Kasumi-1 (cell line): ENCODE measurements around the gene CACNA1G.

Experiments used
- DNase-seq, 2 experiments: peaks; one replicate each; lab custom pipeline; 2025; lab: John Stamatoyannopoulos, UW

CACNA1G gene

DNA sequence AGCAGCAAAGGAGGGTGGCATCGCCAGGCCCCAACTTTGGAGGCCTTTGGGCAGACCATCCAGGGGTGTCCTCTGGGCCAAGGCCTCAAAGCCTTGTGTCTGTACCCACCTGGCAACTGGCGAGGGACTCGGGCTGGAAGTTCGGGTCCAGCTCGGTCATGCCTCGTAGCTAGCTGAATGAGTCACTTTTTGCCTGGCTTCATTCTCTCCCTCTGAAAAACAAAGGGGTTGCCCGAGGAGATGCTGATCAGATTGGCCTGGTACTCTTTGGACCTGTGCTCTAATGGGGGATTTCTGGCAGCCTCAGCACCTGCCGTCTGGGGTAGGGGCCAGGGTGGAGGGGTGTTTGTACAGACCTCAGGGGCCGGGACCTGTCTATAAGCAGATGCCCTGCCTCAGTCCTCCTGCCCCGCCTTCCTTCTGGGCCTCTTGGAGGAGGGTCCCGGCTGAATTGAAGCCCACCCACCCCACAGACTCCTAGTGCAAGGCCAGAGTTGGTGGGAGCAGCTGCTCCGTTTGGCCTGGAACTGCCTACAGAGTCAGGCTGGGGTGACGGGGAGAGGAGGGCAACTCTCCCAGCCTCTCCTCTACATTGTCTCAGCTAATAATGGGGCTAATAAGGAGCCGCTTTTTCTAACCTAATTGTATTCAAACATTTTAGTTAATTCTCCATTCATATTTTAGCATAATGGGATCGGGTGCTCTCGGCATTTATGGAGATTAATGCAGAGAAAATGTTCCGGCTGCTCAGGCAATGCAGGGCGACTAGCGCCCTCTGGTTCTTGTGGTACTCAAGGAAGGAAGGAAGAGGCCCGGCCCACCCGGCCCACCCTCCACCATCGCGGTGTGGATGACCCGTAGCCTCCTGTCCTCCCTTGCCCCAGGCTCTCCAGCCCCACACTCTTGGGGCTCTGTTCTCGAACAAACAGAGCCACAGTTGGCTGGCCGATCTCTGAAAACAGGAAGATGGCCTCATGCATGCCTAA lies 52.8 kb downstream of the CACNA1G start:
- DNase-seq = no peak

DNA sequence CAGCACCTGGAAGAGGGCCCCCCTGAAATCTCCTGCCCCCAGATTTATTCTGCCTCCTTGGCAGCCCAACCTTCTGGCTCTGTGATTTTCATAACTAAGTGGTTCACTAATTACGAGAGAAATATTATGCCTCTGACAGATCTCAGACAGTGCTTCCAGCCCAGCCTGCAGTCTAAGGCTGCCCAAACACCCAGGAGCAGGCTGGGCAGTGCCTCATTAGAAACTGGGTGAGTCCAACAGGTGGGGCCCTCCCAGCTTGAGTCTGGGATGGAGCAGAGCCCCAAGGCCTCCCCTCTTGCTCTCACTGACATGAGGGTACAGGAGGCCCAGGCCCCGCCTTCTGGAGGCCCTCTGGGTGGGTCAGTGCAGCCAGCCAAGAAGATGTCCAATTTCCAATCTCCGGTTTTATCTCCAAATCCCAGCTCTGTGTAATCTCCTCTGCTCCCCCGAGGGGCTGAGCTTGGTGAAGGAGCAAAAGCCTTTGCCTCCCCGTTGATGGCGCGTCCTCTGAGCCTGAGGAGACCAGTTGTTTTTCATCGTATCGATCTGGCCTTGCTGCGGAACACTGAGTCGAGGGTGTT lies 54.0 kb downstream of the CACNA1G start:
- DNase-seq = no peak

DNA sequence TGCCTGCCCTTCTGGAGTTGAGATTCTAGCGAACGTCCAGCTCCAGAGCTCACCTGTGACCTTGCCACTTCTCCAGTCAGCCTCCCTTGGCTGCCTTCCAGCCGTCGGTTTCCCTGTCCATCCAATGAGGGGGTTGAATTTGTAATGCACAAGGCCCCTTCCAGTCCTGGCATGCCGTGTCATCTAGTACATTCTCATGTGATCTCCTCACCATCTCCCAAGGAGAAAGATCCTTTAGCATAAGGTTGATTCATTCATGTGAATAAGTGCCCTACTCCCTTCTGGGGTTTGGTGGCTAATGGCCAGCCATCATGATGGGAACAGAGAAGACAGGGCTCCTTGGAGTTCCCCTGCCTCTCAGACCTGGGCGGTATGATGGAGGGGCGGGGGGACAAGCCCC lies 55.3 kb downstream of the CACNA1G start:
- no peak for DNase-seq

DNA sequence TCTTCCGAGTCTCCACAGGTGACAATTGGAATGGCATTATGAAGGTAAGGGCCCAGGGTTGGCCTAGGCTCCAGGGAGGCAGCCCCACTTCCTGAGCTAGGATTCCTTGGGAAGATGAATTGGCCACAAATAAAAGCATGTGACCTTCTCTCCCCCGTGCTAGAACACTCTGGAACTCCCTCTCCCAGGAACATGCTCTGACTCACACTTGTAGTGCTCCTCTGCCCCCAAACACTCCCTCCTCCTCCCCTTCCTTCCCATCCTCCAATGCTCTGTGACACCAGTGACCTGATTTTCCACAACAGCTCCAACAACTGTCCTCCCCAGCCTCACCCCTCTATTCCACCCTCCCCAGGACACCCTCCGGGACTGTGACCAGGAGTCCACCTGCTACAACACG lies 57.8 kb downstream of the CACNA1G start:
- DNase-seq = no peak

DNA sequence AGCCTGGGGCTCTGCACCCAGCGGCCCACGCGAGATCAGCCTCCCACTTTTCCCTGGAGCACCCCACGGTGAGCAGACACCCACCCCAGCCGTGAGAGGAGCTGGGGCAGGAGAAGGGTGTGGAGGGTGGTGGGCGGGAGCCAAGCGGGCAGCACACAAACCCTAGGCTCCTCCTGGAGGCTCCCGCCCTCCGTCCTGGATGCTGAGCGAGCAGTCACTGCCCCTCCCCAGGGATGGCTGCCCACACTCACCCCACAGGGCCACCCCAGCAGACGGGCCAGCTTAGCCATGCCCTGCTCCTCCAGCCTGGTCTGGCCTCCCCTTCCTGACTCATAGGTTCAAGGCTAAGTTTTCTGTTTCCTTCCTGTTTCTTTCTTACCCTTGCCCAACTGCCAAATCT lies 58.4 kb downstream of the CACNA1G start:
- peak in 1 of 2 experiments; percentile 72 for DNase-seq

DNA sequence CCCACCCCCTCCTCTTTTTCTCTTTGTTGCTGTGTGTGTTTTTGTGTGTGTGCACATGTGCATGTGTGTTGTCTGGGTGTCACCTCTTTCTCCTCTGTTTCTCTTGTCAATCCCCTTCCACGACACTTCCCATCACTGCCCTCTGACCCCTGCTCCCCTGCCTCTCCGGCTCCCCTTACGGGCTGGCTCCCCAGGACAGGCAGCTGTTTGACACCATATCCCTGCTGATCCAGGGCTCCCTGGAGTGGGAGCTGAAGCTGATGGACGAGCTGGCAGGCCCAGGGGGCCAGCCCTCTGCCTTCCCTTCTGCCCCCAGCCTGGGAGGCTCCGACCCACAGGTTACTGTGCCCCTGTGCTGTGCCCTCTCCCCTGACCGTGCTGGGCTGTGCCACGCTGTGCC lies 59.0 kb downstream of the CACNA1G start:
- no peak for DNase-seq

DNA sequence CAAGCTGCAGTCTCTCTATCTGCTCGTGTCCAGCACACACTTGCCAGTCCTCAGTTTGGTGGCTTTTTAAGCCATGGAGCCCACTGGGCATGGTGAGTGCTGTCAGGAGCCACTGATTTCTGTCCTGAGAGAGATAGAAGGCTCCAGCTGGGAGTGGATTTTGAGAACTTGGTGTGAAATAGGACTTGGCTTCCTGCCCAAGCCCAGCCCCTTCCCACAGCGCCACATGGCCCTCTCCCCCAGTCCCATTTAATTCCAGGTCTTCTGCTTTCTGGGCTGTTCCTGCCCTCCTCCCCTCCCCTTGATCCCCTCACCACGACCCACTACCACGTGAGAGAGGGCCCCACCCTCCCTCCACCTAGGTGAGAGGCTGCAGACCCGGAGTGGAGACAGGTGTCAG lies 59.7 kb downstream of the CACNA1G start:
- DNase-seq = no peak

DNA sequence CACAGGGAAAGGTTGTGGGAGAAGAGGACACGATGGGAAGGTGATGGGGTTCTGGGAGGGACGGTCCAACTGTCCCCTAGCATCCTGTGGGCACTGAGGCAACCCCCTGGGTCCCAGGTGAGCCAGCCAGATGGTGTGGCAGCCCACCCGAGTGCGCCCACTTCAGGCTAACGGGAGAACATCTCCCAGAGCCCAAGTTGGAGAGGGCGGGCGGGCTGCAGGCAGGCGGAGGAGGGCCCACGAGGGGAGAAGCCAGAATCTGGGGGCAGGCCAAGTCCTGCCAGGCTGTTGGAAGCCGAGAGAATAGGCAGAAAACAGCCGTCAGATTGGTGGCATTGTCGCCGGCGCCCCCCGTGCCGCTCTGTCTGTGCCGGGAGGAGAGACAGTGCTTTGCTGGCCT lies 60.3 kb downstream of the CACNA1G start:
- DNase-seq = no peak

DNA sequence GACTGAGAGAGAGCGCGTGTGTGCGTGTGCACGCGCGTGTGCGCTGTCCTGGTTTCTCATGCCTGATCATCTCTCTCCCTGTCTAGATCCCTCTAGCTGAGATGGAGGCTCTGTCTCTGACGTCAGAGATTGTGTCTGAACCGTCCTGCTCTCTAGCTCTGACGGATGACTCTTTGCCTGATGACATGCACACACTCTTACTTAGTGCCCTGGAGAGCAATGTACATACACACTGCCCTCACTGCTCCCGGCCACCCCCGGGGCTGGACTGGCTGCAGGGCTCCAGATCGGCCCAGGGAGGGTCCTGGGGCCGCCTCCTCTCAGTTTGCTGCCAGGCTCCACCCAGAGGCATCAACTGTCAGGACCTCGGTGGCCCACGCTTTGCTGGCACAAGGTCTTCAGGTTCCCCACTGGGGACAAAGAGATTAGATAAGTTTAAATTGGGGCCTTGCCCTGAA lies 61.1 kb downstream of the CACNA1G start:
- DNase-seq = no peak

DNA sequence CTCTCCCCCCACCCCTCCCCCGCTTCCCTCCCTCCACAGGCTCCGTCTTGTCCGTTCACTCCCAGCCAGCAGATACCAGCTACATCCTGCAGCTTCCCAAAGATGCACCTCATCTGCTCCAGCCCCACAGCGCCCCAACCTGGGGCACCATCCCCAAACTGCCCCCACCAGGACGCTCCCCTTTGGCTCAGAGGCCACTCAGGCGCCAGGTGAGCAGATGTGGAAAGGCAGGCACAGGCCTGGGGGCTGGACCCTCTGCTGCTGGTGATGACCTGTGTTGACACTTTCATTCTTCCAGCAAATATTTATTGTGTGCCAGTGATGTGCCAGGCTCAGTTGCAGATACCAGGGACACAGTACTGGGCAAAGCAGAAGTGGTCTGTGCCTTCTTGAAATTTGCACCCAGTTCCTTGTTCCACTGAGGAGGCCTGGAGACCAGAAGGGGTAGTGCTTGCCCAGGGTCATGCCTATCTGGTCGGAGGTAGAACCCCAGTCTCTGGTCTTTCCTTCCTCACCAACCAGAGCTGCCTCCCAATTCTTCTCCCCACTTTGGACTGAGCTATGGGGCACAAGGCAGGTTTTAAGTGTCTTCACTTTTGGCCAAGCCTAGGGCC lies 63.9 kb downstream of the CACNA1G start:
- no peak for DNase-seq

DNA sequence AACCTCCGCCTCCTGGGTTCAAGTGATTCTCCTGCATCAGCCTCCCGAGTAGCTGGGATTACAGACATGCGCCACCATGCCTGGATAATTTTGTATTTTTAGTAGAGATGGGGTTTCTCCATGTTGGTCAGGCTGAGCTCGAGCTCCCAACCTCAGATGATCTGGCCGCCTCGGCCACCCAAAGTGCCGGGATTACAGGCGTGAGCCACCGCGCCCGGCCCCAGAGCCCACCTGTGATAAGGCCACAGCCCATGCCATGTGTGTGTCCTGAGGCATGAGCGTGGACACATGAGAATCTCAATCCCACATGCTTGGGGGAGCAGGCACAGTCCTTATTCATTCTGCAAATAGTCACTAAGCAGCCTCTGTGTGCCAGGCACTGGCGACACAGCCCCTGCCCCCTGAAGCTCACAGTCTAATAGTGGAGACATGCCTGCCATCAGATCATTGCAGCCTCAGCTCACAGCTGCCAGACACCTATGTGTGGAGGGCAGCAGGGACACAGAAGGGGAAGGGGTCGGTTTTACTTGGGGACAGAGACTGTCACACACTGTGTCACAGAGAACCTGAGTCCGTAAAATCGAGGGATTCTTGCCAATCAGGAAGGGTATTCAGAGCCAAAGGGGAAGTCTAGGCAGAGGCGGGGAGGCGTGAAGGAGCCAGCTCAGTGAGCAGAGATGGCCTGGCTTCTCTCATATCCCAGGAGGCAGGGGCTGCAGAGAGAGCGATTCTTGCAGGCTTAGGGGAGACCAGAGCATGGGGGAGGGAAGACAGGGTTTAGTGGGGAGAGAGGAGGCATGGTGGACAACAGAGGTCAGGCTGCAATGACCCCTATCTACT lies 64.7 kb downstream of the CACNA1G start:
- no peak for DNase-seq

DNA sequence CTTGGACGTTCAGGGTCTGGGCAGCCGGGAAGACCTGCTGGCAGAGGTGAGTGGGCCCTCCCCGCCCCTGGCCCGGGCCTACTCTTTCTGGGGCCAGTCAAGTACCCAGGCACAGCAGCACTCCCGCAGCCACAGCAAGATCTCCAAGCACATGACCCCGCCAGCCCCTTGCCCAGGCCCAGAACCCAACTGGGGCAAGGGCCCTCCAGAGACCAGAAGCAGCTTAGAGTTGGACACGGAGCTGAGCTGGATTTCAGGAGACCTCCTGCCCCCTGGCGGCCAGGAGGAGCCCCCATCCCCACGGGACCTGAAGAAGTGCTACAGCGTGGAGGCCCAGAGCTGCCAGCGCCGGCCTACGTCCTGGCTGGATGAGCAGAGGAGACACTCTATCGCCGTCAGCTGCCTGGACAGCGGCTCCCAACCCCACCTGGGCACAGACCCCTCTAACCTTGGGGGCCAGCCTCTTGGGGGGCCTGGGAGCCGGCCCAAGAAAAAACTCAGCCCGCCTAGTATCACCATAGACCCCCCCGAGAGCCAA lies 65.6 kb downstream of the CACNA1G start:
- DNase-seq = peak; percentile 86 to 87

DNA sequence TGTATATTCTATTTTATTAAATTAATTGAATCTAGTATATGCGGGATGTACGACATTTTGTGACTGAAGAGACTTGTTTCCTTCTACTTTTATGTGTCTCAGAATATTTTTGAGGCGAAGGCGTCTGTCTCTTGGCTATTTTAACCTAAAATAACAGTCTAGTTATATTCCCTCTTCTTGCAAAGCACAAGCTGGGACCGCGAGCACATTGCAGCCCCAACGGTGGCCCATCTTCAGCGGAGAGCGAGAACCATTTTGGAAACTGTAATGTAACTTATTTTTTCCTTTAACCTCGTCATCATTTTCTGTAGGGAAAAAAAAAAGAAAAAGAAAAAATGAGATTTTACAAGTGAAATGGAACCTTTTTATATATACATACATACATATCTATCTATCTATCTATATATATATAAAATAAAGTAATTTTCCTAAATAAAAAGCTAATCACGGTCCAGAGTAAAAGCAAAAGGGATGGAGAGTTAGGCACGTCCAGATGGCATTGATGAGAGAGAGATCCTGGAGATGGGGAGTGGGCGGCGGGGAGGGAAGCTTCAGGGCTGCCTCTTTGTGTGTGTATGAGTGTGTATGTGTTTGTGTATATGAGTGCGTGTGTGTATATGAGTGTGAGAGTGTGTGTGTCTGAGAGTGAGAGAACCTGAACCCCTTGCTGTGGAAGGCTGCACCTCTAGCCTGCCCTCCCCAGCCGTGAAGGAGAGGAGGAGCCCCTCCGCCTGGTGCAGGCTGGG lies 66.7 kb downstream of the CACNA1G start:
- no peak for DNase-seq

DNA sequence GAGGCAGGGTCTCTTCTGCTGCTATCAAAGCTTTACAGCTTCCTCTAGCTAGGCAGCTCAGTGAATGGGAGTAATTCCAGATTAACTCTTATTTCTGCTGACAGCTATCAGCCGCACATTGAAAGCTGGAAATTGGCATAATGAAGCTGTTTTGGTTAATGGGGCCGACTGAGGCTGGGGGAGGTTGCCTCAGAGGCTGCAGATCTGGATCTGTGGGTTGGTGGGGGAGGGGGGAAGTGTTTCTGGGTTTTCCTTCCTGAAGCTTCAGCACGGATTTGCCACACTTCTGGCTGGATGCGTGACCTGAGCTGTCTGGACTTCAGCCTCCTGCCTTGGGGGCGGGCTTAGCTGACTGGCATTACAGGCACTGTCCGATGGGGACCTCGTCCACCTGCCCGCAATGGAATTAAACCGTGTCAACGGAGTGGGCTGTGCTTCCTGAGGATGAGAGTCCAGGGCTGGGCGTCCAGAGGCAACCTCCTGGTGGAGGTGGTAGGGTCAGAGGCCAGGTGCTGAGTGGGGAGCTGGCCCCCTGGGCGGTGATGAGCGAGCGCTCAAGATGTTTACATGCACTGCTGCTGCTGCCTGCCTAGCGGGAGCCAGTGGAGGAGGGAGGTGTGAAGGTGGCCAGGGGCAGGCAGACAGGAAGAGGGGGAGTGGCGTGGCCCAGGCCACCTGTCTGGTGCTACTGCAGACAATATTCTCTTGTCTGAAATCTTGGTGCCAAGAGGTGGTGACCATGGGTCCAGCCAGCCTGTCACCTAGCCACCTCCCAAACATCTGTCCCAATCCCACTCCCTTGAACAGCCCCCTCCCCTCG lies 67.5 kb downstream of the CACNA1G start:
- DNase-seq = no peak

DNA sequence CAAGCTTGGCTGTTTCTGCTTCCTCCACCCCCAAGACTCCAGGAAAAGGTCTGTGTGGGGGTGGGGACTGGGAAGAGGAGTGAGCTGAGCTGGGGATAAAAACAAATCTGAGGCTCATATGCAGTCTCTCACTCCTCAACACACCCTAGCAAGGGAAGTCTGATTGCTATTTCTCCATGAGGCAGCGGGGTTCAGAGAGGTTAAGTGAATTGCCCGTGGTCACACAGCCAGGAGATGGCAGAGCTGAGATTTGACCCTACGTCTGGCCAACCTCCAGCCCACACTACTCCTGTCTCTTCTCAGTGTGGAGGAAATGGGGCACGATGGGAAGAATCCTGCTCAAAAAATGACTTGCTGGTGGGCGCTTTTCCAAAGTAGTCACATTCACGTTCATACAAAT lies 69.4 kb downstream of the CACNA1G start:
- no peak for DNase-seq

DNA sequence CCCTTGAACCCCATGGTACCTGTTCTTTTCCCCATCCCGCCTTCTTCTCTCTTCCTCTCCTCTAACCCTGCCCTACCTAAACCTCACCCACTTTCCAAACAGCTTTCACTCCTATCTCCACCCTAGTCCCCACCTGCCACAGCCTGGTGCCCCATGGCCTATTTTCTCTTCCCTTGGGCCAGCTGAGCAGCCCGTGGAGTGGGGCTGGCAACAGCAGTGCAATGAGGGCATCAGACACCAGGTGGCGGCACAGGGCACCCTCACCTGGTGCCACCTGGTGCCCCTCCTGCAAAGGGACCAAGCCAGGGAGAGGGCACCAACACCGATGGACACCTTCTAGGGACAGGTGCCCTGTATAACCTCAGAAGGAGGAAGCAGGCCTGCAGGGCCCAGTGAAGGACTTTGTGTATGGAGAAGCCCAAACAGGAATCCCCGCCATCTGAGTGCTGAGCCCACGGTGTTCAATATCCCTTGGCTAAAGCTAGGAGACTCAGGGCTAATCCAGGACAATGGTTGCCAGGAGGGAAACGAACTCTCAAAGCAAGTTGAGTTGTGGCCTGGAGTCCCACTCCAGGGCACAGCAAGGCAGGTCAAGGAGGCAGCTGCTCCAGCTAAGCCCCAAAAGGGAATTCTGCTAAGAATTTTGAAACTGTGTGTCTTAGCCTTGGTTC lies 70.1 kb downstream of the CACNA1G start:
- no peak for DNase-seq

DNA sequence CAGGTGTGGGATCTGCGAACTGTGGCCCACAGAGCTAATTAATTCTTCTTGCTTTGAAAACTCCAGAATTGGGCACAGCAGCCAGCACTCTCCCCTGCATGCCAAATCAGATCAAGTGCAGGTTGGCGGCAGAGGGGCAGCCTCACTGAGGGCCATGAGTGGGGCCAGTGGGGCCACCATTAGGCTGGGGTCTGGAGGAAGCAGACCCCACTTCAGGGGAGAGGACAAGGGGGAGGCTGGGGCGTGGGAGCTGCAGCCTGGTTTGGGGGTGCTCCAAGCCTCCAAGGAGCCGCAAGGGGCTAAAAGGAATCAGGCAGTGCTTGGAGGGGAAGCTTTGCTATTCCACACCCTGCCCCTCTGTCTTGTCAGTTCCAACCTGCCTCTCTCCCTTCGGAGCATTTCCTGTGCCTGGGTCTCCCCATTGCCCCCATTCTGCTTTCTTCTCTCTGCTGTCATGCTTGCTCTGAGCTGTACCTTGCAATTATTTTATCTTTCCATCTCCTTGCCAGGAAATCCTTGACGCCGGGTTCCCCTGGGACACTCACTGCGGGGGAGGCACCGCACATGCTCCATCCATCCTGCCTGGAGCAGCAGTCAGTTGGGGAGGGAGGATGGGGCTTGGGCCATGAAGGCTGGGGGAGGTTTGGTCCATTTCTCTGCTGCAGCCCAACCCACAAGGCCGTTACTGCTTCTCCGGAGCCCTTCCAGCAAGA lies 70.8 kb downstream of the CACNA1G start:
- DNase-seq = no peak

DNA sequence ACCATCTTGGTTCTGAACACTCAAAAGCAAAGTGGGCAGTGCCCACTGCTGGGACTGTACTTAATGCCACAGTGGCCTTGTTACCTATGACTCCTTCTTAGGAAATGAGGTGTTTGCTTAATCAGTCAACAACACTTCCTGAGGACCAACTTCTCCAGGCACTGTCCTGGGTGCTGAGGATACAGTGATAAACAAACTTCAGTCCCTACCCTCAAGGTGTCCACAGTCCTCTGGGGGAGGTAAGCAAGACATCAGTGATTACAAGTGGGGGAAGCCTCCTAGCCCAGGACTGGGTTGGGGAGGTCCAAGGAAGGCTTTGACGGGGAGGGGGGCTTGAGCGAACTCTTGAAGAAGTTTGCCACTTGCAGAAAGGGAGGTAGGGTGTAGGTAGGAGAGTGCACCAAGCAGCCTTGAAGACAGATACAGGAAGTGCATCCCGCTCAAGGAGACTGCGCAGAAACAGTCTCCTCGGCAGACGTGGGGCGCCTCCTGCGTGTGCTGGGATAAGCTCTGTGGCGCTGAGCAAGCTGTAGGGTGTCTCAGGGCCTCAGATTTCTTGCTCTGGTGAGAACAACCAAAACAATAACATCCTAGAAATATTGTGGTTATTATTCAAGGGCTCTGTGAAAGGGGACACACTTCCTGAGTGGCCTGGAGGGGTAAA lies 71.5 kb downstream of the CACNA1G start:
- DNase-seq = no peak
